Measurements from ENCODE around the gene OLA1.

- no peak for TF ChIP-seq CTCF (IDR thresholded peaks at IDR 0.05; ENCODE audit: low read depth, low read length, poor library complexity, severe bottlenecking)
- no peak for TF ChIP-seq EZH2phosphoT487 (IDR thresholded peaks at IDR 0.05; ENCODE audit: borderline replicate concordance, low read length)
Observed at GRCh38 chr2:174072069-174072468, 176.3 kb downstream of the OLA1 start.
